NB4 (cell line): ENCODE data around the gene TRAIP.

ENCODE experiments used
- CTCF ChIP-seq: IDR thresholded peaks from one replicate; pipeline ENCODE4 v1.5.1; 2012; ENCODE audit warnings: low read depth, low read length
- MAX ChIP-seq: IDR thresholded peaks from 2 replicates; pipeline ENCODE4 v1.6.1; 2011; ENCODE audit warnings: low read depth, low read length
- POLR2A ChIP-seq: IDR thresholded peaks from 2 replicates; pipeline ENCODE4 v1.6.1; 2011; ENCODE audit warnings: mild to moderate bottlenecking; ENCODE audit not compliant: insufficient read length; ENCODE audit errors: extremely low read depth

GRCh38 chr3:49886922-49887265, 30.5 kb upstream of the TRAIP start:
- TF ChIP-seq MAX = no peak
- TF ChIP-seq CTCF = no peak
- no peak for TF ChIP-seq POLR2A
